NB4 (cell line): Measurements from ENCODE around the gene NPL.

Experiments
- CTCF ChIP-seq: IDR thresholded peaks from one replicate; pipeline ENCODE4 v1.5.1; 2012; ENCODE audit warnings: low read depth, low read length
- MAX ChIP-seq: IDR thresholded peaks from 2 replicates; pipeline ENCODE4 v1.6.1; 2011; ENCODE audit warnings: low read depth, low read length
- MYC ChIP-seq: IDR thresholded peaks from 2 replicates; pipeline ENCODE4 v1.6.1; 2011; ENCODE audit warnings: low read depth, low read length
- POLR2A ChIP-seq: IDR thresholded peaks from 2 replicates; pipeline ENCODE4 v1.6.1; 2011; ENCODE audit warnings: mild to moderate bottlenecking; ENCODE audit not compliant: insufficient read length; ENCODE audit errors: extremely low read depth

- no peak for TF ChIP-seq CTCF
- TF ChIP-seq POLR2A = no peak
- peak; percentile 83 for TF ChIP-seq MAX
- TF ChIP-seq MYC = no peak
Measured at GRCh38 chr1:182795563-182796228, 6.1 kb downstream of the NPL start.
